GM12878 (cell line): ENCODE measurements around the gene CARHSP1. TPM values are rescaled to one million over a fixed set of nuclear protein-coding genes. Genes with fewer than 3 reads are reported as not detected.

Source experiments
- BCLAF1 ChIP-seq: fragments of 450-650 bp; IDR thresholded peaks from 2 replicates; pipeline ENCODE4 v1.6.1; 2017; ENCODE audit warnings: antibody characterized with exemption, mild to moderate bottlenecking, moderate library complexity
- CEBPB ChIP-seq, 2 experiments: fragments of 150-350 bp in 1 of 2; IDR thresholded peaks; 2 replicates each; pipeline ENCODE4 v1.6.1; 2012 to 2014; ENCODE audit warnings: low read depth in 2 of 2, low read length in 2 of 2, borderline replicate concordance in 1 of 2, inconsistent platforms in 1 of 2
- HDAC6 ChIP-seq: fragments of 200-600 bp; sonication (generic); IDR thresholded peaks from one replicate; pipeline ENCODE4 v1.8.0; 2017; ENCODE audit warnings: antibody characterized with exemption; ENCODE audit not compliant: unreplicated experiment
- MXI1 ChIP-seq: fragments of 150-350 bp; IDR thresholded peaks from 2 replicates; pipeline ENCODE4 v1.6.1; 2011; ENCODE audit warnings: low read depth, mild to moderate bottlenecking, inconsistent platforms, low read length, improper control_type of control experiment
- NFXL1 ChIP-seq: fragments of 450-650 bp; IDR thresholded peaks from 2 replicates; pipeline ENCODE4 v1.6.1; 2017; ENCODE audit warnings: antibody characterized with exemption, mild to moderate bottlenecking, borderline replicate concordance
- RELB ChIP-seq: fragments of 450-650 bp; IDR thresholded peaks from 2 replicates; pipeline ENCODE4 v1.6.1; 2017; ENCODE audit warnings: low read depth, mild to moderate bottlenecking, moderate library complexity
- ZNF622 ChIP-seq: fragments of 450-650 bp; IDR thresholded peaks from 2 replicates; pipeline ENCODE4 v1.6.1; 2017; ENCODE audit warnings: mild to moderate bottlenecking, inconsistent platforms
- polyA plus RNA-seq, 11 experiments: library from polyadenylated mRNA; depleted of rRNA in 4 of 11; unstranded in 6 of 11; stranded (reverse) in 5 of 11; fragments of >200 nt; fragmentation: Nextera tagmentation in 4 of 11; fragmentation: Illumina TruSeq in 1 of 11; extraction: Ambion mirVana in 4 of 11; extraction: Trizol in 1 of 11; gene quantifications; 1 replicate in 1 of 11; 2 replicates in 10 of 11; pipeline versions ENCODE4 v1.2.1 to v1.2.3, GENCODE V29; 2011 to 2016; ENCODE audit warnings: inconsistent platforms in 2 of 11, missing spikeins in 2 of 11, low read depth in 1 of 11
- total RNA-seq, 4 experiments: library from RNA; depleted of rRNA in 3 of 4; stranded (reverse); fragments of >200 nt in 3 of 4; fragmentation: Illumina TruSeq in 1 of 4; extraction: Trizol in 1 of 4; gene quantifications; 2 replicates each; pipeline versions ENCODE4 v1.2.1 to v1.2.3, GENCODE V29; 2013 to 2021

CARHSP1 gene
- total and polyA plus RNA-seq, 10 of the 15 experiments (the other 5 are each of a cell fraction or from before 2014, with no cell fraction given), result 5.5 to 112 (median 67.0) TPM

GRCh38 chr16:8855972-8856371 lies 12.8 kb downstream of the CARHSP1 start (continued):
- no peak for TF ChIP-seq BCLAF1
- no peak for TF ChIP-seq RELB
- no peak for TF ChIP-seq HDAC6
- no peak for TF ChIP-seq NFXL1
- TF ChIP-seq MXI1, result no peak
- no peak for TF ChIP-seq CEBPB (IDR thresholded peaks at IDR 0.05; ENCODE audit: borderline replicate concordance in 1 of 2, low read depth in 2 of 2, low read length in 2 of 2)
- TF ChIP-seq ZNF622, result no peak
